ENCODE results near the gene IMMT. TPM values are rescaled to one million over a fixed set of nuclear protein-coding genes. Genes with fewer than 3 reads are reported as not detected.

The IMMT gene
- total and polyA plus RNA-seq, 9 of the 15 experiments (the other 6 are each of a cell fraction or from before 2014, with no cell fraction given): 119 to 294 (median 140) TPM

- no peak for TF ChIP-seq ZNF740 (CRISPR knock-in tag; IDR thresholded peaks at IDR 0.05)
- TF ChIP-seq ZNF740 (tag; IDR thresholded peaks at IDR 0.05): no peak
- no peak for TF ChIP-seq ZNF79 (CRISPR knock-in tag; IDR thresholded peaks at IDR 0.05; ENCODE audit: low read depth)
- TF ChIP-seq CHD1 (IDR thresholded peaks at IDR 0.05; ENCODE audit: low read length): peak; percentile 69
- TF ChIP-seq GMEB1 (CRISPR knock-in tag; IDR thresholded peaks at IDR 0.05): no peak
- TF ChIP-seq ZNF318 (IDR thresholded peaks at IDR 0.05; ENCODE audit: borderline replicate concordance in 1 of 2, low read depth in 1 of 2): no peak
- peak; percentile 42; the same call in 1 of the 2 replicates for TF ChIP-seq FOSL1 (tag; conservative IDR thresholded peaks at IDR 0.05)
- peak; percentile 74 for TF ChIP-seq SAP30 (IDR thresholded peaks at IDR 0.05; ENCODE audit: borderline replicate concordance, insufficient read depth, low read depth, low read length, poor library complexity, severe bottlenecking)
- TF ChIP-seq SPI1 (IDR thresholded peaks at IDR 0.05; ENCODE audit: borderline replicate concordance, low read depth, low read length): peak; percentile 63; the same call in 1 of the 2 replicates
- peak in 1 of 2 experiments; percentile 72; a peak in 2 of 4 replicates for TF ChIP-seq HDAC1 (IDR thresholded peaks at IDR 0.05)
- TF ChIP-seq NR2C1 (IDR thresholded peaks at IDR 0.05): peak; percentile 7; the same call in 1 of the 2 replicates
- TF ChIP-seq NR2C1 (tag; IDR thresholded peaks at IDR 0.05): 0 out of 2 replicates have a peak, but pooled peaks have one; percentile 7
- TF ChIP-seq HMGXB4 (CRISPR knock-in tag; IDR thresholded peaks at IDR 0.05): no peak
- no peak for TF ChIP-seq NFIX (CRISPR knock-in tag; IDR thresholded peaks at IDR 0.05; ENCODE audit: low read depth)
Observed at GRCh38 chr2:86195808-86196387, 636 bp upstream of the IMMT start (continued).

All from K562 (cell line).